Stimulated activated naive CD4-positive, alpha-beta T cell (primary cell): ENCODE results near the gene WFIKKN1.

Experiments
- DNase-seq, 6 experiments: peaks; one replicate each; lab custom pipeline; 2025; lab: John Stamatoyannopoulos, UW

Gene WFIKKN1, protein sequence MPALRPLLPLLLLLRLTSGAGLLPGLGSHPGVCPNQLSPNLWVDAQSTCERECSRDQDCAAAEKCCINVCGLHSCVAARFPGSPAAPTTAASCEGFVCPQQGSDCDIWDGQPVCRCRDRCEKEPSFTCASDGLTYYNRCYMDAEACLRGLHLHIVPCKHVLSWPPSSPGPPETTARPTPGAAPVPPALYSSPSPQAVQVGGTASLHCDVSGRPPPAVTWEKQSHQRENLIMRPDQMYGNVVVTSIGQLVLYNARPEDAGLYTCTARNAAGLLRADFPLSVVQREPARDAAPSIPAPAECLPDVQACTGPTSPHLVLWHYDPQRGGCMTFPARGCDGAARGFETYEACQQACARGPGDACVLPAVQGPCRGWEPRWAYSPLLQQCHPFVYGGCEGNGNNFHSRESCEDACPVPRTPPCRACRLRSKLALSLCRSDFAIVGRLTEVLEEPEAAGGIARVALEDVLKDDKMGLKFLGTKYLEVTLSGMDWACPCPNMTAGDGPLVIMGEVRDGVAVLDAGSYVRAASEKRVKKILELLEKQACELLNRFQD

DNA sequence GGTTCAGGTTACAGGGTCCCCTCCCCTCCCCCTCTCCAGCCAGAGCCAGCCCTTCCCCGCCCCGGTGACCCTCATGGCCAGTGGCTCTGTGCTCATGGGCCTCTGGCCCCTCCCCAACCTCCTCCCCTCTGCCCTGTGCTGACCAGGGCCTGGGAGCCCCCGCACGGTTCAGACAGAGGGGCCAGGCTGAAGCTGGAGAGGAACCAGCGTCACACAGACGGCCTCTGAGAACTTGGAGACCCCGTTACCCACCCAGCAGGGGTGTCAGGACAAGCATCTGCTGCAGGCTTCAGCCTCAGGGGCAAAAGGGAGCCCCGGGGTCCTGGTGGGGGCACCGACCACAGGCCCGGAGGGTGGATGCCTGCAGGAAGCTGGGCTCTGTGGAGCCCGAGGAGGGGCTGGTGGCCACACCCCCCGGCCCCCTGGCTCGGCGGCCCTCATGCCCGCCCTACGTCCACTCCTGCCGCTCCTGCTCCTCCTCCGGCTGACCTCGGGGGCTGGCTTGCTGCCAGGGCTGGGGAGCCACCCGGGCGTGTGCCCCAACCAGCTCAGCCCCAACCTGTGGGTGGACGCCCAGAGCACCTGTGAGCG is at the start of gene WFIKKN1:
TSS of gene WFIKKN1 (plus strand) at position 171 of the 591 bp plus-strand sequence. CDS start at position 440, 269 bp downstream.
- no peak for DNase-seq

DNA sequence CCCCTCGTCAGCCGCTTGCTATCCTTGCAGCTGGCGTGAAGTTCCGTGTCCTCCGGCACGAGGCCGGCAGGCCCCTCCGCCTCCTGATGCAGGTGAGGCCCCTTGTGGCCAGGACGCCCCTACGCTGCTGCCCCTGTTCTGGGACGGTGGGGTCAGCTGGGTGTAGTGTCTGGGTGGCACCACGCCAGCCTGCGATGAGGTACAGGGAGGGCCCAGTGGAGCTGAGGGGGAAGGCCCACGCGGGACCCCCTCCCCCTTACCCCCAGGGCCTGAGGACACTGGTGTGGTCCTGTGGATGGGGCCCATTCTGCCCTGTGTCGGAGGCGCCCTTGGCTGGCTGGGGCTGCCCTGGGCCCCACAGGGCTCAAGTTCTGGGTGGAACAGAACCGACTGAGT is 48.6 kb upstream of the WFIKKN1 start:
- DNase-seq: no peak

DNA sequence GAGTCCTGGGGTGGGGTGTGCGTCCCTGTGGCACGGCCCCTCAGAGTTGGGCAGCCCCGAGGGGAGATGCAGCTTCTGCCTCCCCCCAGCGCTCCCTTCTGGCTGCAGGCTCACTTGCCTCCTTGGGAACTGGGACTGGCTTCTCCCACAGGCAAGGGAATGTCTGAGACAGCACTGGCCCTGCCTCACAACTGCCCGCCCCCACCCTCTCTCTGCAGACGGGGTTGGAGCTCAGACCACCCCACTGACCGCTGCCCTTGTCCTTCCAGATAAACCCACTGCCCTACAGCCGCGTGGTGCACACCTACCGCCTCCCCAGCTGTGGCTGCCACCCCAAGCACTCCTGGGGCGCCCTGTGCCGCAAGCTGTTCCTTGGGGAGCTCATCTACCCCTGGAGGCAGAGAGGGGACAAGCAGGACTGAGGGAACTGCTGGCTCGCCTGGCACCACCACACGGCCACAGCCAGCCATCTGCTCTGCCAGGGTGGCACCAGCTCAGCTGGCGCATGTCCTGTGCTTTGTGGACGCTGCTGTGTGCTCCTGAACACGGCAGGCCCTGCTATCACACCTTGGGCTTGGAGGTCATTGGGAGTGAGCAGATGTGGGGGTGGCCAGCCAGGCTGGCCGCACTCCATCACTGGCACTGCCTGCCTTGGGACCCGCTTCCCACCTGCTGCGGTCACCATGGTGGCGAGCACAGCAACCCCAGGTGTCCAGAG is 48.0 kb upstream of the WFIKKN1 start:
- DNase-seq: no peak

DNA sequence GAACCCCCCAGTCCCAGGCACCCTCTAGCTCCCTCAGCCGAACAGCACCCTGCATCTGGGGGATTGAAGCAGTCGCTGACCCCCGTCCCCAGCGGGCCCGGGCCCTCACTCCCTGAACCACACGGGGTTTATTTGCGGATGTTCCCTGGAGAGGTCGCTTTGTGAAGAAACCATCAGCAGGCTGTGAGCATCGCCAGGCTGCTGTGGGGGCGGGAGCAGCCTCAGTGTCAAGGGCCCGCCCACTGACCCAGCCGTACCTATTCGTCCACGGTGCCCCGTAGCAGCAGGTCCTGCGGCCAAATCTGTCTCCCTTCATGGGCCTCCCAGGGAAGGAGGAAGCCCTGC is 47.3 kb upstream of the WFIKKN1 start:
- no peak for DNase-seq

DNA sequence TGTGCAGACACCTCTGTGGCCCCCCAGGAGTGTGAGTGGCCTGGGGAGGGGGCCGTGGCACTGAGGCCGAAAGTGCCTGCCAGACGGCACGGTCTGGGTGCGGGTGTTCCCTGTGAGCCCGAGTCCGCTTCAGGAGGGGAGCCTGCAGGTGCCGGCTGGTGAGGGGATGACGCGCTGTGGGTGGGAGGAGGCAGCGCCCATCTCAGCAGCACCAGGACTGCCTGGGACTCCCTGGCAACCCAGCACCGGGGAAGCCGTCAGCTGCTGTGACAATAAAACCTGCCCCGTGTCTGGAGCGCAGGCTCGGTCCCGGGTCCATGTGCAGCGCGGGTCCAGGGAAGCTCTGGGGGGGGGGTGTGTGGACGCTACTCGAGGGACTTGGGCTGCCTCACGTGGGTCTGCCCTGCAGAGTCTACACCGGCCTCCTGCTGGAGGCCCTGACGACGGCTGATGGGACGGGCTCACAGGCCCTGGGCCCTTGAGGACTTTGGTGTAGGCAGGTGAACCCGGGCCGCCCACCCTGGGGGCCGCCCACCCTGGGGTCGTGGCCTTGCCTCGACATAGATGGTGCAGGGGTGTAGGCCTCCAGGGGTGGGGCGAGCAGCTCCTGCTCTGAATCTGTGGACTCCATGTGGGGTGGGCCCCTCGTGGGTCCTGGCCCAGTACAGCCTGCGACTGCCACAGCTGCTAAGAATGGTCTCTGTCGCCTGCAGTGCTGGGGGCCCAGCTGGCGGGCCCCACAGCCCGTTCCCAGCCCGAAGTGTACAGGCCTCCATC is 46.8 kb upstream of the WFIKKN1 start:
- DNase-seq: no peak

DNA sequence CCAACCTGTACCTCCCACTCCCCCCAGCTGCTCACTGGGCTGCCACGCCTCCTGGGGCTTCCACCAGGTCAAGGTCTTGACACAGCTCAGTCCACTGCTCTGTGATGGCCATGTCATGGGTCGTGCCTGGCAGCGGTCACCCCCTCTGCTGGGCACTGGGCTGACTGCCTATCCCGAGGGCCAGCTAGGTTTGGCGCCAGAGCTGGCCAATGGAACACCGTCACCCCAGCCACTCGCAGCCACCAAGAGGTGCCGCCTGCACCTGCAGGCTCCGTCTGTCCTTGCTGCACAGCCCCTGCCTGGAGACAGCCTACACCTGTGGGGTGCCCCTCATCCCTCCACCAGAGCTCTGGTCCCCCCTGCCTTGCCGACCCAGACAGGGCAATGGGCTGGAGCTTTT is 45.4 kb upstream of the WFIKKN1 start:
- DNase-seq: no peak

DNA sequence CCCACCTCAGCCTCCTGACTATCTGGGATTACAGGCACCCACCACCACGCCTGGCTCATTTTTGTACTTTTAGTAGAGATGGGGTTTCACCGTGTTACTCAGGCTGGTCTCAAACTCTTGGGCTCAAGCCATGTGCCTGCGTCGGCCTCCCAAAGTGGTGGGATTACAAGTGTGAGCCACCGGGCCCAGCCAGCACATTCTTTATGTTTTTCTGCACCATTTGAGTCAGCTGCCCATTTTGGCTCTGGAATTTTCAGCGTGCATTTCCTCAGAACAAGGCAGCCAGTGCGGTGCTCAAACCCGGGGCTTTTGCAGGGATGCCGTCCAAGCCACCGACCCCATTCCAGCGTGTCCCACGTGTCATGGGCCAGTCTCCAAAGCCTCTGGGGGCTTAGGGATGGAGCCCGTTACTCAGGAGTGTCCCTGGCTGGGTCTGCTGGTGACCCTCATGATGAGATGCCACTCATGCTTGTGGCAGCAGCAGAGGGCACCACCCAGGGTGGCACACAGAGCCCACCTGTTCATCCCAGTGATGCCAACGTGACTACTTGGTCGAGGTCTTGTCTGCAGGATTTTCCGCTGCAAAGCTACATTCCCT is 44.6 kb upstream of the WFIKKN1 start:
- no peak for DNase-seq

DNA sequence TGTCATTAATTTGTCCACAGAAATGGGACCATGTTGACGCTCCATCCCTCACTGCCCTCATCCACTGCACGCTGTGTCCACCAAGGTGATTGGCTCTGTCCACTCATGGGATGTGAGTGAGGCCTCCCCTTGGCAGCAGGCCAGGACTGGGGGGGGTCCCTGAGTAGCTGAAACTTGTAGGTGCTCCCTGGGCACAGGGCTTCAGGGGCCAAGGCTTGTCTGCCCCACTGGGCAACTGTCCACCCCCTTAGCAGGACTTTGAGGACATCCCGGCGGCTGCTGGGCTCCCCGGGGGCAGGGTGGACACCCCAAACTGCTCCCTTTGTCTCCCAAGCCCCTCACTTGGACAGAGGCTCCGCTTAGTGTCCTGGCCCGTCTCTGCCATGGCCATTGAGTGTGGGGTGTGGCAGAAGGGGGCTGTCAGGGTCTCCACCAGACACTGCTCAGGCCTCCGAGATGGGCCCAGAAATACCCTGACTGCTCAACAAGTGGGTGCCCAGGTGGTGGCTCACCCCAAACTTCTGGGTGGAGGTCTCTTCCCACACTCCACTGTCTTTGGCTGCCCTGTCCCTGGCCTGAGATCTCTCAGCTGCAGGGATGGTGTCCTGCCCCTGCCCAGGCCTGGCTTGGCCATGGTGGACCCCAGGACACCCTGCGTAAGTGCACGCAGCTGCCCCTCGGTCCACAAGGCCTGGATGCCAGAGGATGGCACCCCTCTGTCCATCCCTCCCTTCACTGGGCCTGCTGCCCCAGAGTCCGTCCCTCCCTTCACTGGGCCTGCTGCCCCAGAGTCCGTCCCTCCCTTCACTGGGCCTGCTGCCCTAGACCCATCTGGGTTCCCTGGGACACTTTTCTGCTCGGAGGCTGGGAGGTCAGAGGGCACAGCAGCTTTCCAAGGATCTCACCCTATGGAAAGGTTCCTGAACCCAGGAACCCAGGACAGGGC is 43.9 kb upstream of the WFIKKN1 start:
- no peak for DNase-seq

DNA sequence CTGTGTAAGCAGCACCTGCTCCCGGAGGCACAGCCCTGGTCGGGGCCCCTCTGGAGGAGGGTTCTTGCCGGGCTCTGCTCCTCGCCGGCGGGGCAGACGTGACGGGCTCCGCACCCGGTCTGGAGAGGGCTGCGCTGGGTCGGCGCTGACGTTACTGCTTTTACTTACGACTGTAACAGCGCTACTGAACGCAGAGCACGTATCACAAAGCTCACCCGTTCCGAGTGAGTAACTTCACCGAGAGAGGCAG is 42.2 kb upstream of the WFIKKN1 start:
- DNase-seq: peak in 2 of 6 experiments; percentile 60 to 62

DNA sequence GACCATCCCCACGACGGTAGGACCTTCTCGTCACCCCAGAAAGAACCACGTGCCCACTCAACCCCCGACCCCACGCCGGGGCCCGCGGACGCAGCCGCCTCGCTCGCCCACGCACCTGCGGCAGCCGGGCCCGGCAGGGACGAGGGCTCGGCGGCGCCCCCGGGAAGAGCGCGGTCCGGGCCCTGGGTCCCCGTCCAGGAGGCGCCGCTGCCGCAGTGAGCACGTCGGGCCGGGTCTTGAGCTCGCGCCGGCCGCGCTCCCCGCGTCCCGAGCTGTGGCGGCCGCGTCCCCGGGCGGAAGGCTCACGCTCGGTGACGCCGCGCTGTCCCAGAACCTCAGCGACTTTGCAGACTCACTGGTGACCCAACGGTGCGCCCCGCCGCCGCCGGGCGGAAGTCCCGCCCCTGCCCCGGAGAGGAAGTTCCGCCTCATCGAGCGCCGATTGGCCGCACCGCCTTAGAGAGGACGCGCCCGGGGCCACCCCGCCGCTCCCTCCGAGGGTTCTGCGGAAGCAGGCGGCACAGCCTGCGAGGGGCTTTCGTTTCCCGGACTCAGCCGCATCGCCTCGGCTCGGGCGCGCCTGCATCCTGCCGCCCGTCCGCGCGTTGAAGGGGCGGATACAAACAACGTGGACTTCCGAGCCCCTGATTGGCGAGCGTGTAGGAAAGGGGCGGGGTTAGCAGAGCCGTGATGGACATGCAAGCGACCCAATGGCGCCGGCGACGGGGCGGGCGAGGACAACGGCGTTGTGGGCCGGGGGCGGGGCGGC is 41.7 kb upstream of the WFIKKN1 start:
- peak; percentile 96 to 100 (median 98) for DNase-seq

DNA sequence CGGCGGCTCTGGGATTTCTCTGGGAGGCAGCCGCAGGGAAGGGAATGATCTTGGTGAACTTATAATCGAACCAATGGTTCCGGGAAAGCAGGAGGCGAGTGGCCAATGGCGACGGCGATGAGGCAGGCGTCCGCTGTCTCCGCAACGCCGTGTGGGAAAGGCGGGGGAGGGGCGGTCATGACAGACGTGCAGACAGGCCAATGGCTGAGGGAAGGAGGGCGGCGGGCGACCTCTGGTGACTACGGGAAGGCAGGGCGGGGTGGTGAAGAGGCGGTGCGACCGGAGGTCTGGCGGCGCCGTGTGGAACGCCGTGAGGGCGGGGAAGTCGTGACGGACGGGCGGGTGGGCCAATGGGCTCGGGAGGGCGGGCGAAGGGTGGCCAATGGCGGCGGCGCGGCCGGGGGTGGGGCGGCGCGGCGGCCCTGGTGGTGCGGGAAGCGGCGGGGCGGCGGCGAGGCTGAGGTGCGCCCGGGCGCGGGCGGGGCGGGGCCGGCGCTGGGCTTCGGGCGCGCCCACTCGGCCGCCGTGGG is 41.1 kb upstream of the WFIKKN1 start, which contains the start of gene RAB40C:
TSS of gene RAB40C (plus strand) at position 409 of the 530 bp plus-strand sequence. CDS start 226 bp downstream, outside the sequence.
- DNase-seq: peak; percentile 98 to 100 (median 99)

DNA sequence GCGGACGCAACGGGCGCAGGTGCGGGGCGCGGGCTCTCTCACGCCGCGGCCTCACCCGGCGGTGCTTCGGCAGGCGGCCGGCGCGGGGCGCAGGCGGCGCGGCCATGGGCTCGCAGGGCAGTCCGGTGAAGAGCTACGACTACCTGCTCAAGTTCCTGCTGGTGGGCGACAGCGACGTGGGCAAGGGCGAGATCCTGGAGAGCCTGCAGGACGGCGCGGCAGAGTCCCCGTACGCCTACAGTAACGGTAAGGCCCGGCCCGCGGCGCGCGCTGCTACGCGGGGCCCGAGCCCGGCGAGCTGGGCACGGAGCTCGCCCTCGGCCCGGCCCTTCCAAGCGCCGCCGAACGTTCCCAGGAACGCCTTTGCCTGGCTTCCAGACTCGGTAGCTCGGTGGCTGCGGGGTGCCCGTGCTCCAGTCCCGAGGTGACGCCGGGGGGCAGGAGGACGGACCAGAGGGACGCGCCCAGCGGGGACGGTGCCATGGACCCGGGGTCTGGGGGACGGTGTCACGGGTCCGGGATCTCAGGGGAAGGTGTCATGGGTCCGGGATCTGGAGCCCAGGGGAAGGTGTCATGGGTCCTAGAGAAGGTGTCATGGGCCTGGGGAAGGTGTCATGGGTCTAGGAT is 40.5 kb upstream of the WFIKKN1 start:
- peak in 2 of 6 experiments; percentile 41 to 42 for DNase-seq

DNA sequence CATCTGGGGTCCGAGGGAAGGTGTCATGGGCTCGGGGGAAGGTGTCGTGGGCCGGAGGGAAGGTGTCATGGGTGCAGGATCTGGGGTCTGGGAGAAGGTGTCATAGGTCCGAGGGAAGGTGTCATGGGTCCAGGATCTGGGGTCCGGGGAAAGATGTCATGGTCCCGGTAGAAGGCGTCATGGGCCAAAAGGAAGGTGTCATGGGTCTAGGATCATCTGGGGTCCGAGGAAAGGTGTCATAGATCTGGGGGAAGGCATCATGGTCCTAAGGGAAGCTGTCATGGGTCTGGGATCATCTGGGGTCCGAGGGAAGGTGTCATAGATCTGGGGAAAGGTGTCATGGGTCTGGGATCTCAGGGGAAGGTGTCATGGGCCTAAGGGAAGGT is 40.0 kb upstream of the WFIKKN1 start:
- no peak for DNase-seq

DNA sequence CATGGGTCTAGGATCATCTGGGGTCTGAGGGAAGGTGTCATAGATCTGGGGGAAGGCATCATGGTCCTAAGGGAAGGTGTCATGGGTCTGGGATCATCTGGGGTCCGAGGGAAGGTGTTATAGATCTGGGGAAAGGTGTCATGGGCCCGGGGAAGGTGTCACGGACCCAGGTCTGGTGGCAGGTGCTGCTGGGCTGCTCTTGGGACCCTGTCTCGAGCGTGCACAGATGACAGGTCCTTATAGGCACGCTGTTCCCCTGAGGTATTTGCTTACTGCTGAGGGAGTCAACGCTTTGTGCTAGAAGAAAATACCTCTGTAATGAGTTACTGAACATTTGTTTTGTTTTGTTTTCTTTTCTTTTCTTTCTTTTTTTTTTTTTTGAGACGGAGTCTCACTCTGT is 39.6 kb upstream of the WFIKKN1 start:
- no peak for DNase-seq

DNA sequence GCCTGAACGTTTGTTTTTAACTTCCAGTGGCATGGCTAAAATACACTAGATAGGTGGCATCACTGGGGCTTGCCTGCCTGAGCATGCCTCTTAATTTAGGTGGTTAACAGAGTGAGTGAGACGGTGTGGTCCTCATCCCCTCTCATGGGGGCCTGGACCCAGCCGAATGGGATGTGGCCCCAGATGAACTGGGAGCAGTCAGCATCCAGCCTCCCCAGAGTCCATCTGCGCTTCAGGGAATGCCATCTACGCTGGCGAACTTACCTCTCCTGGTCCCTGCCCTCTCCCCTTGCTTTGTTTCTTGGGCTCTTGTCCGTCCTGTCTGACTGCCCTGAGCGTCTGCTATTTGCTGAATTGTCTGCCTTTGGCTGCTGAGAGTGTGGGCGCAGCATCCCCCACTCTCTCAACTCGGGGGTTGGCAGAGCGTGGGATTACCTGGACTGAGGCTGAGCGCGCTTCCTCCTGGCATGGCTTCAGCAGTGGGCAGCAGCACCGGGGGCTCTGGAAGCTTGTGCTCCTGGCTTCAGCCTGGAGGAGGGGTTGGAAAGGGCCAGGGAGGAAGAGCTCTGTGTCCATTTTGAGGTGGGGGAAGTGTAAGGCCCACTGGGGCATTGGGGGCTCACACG is 38.8 kb upstream of the WFIKKN1 start:
- DNase-seq: no peak

DNA sequence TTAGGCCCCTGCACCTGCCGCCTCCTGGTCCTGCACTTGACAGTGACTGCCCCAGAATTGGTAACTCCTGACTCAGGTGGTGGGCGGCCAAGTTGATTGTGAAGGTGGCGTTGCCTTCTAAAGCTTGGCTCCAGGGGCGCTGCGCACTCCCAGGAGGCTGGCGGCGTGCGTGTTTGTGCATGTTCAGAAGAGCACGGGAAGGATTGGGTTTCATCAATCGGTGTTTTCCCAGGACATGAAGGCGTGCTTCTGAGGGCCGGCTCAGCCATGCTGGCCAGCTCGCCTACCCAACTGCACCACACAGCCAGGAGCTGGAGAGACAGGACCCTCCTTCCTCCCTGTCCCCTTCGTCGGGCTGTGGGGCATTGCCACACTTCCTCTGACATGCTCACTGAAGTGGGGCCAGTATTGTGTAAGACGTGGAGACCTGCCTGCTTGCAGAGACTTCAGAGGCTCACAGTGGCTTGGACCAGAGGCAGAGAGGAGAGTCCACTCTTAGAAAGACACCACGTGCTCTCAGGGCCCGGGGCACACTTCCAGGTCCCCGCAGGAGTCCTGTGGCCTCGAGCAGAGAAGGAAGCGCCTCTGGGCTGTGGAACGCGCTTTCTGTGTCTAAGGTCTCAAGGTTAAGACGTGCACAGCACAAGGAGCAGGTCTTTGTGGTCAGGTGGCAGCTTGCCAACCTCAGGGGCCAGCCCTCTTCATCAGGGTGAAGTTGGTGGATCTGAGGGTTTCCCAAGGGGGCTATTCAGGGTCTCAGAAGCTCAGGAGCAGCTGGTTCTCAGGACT is 38.1 kb upstream of the WFIKKN1 start:
- DNase-seq: no peak

DNA sequence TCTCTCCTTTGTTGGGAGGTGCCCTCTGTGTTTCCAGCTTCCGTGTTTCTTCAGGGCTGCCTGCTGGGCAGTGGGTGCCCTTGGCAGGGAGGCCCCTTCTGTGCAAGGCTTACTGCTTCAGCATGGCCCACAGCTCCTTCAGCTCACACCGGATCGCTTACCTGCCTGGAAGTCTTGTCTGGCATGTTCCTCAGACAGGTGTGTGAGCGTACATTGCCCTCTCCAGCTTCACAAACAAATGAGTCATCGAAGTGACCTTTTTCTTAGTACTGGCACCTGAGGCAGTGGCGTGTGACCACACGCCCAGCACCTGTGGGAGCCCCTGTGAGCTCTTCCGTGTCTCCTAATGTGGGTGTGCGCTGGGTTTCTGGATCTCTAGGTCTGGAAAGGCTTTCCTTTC is 37.4 kb upstream of the WFIKKN1 start:
- DNase-seq: no peak

DNA sequence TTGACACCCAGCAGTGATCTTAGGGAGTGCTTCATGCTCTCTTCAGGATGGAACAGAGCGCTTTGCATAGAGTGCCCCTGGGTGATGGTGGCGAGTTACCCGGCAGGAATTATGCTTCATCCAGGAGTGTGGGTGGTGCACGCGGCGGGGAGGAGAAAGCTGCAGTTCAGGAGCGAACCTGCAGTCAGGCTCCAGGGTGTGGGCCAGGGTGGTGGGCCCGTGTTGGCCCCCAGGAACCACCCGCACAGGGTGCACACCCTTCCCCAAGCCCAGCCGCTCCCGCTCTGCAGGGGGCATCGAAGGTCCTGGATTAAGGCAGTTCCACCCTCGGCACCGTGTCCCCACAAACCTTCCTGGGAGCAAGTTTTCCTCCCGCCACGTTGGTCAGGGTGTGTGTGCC is 37.0 kb upstream of the WFIKKN1 start:
- no peak for DNase-seq
